Stimulated activated naive CD4-positive, alpha-beta T cell (primary cell): ENCODE measurements around the gene DLG2.

Experiments
- DNase-seq, 6 experiments: peaks; one replicate each; lab custom pipeline; 2025; lab: John Stamatoyannopoulos, UW

The DLG2 gene

GRCh38 chr11:83720675-83721074 is 1906.5 kb downstream of the DLG2 start:
- no peak for DNase-seq

GRCh38 chr11:83717537-83717936 is 1909.6 kb downstream of the DLG2 start:
- DNase-seq: no peak

- DNase-seq: no peak
Observed at GRCh38 chr11:83715927-83716535, 1911.1 kb downstream of the DLG2 start.

- DNase-seq: no peak
Observed at GRCh38 chr11:83713708-83714107, 1913.4 kb downstream of the DLG2 start.

GRCh38 chr11:83711106-83711527 is 1916.0 kb downstream of the DLG2 start:
- DNase-seq: no peak

- no peak for DNase-seq
Observed at GRCh38 chr11:83709434-83709833, 1917.7 kb downstream of the DLG2 start.

GRCh38 chr11:83706566-83706965 is 1920.6 kb downstream of the DLG2 start:
- no peak for DNase-seq

- DNase-seq: no peak
Observed at GRCh38 chr11:83702796-83703195, 1924.3 kb downstream of the DLG2 start.

GRCh38 chr11:83697518-83697917 is 1929.6 kb downstream of the DLG2 start:
- no peak for DNase-seq

- no peak for DNase-seq
Observed at GRCh38 chr11:83695046-83695445, 1932.1 kb downstream of the DLG2 start.

GRCh38 chr11:83694191-83694910 is 1932.8 kb downstream of the DLG2 start:
- DNase-seq: no peak

- DNase-seq: no peak
Observed at GRCh38 chr11:83693306-83693992, 1933.7 kb downstream of the DLG2 start.

- DNase-seq: no peak
Observed at GRCh38 chr11:83692675-83693074, 1934.5 kb downstream of the DLG2 start.

GRCh38 chr11:83691451-83691950 is 1935.6 kb downstream of the DLG2 start:
- DNase-seq: no peak

GRCh38 chr11:83689144-83689780 is 1937.9 kb downstream of the DLG2 start:
- DNase-seq: no peak

- no peak for DNase-seq
Observed at GRCh38 chr11:83687787-83688186, 1939.4 kb downstream of the DLG2 start.

- no peak for DNase-seq
Observed at GRCh38 chr11:83685730-83686129, 1941.4 kb downstream of the DLG2 start.

- DNase-seq: no peak
Observed at GRCh38 chr11:83684071-83684470, 1943.1 kb downstream of the DLG2 start.

GRCh38 chr11:83682611-83682973 is 1944.6 kb downstream of the DLG2 start:
- DNase-seq: no peak

- no peak for DNase-seq
Observed at GRCh38 chr11:83681906-83682610, 1945.1 kb downstream of the DLG2 start.

- no peak for DNase-seq
Observed at GRCh38 chr11:83681031-83681781, 1945.9 kb downstream of the DLG2 start.
